Suprapubic skin (tissue), 3 donors: Measurements from ENCODE around the gene SOX12.

Experiments used
- POLR2AphosphoS5 ChIP-seq, 3 donors: sonication (generic); formaldehyde crosslinking; IDR thresholded peaks; one replicate each; pipeline ENCODE4 v1.6.1; 2017; ENCODE audit warnings: antibody characterized with exemption in 3 of 3
- TF ChIP-seq, protein P1 (sequence below), 2 donors: fragments of 200-600 bp in 1 of 2; fragments of 450-650 bp in 1 of 2; sonication (generic) in 1 of 2; IDR thresholded peaks; one replicate each; pipeline ENCODE4 v1.5.1; 2016 to 2019; ENCODE audit warnings: antibody characterized with exemption in 2 of 2, mild to moderate bottlenecking in 1 of 2, moderate library complexity in 1 of 2

DNA sequence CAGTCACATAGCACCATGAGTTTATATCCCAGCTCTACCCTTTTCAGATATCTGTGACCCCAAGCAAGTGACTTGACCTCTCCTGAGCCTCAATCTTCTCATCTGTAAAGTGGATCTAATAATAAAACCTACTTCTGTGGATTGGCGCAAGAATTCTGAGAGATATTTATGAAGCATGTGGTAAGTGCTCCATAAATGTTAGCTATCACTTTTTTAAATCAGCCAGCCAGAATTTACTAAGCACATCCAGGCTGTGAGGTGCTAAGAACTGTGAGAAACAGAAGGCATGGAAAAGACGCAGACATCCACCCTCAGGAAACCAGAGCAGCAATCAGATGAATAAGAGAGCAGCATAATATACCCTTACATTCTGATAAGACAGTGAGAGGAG, 35.7 kb upstream of the SOX12 start:
- TF ChIP-seq, protein P1, sequence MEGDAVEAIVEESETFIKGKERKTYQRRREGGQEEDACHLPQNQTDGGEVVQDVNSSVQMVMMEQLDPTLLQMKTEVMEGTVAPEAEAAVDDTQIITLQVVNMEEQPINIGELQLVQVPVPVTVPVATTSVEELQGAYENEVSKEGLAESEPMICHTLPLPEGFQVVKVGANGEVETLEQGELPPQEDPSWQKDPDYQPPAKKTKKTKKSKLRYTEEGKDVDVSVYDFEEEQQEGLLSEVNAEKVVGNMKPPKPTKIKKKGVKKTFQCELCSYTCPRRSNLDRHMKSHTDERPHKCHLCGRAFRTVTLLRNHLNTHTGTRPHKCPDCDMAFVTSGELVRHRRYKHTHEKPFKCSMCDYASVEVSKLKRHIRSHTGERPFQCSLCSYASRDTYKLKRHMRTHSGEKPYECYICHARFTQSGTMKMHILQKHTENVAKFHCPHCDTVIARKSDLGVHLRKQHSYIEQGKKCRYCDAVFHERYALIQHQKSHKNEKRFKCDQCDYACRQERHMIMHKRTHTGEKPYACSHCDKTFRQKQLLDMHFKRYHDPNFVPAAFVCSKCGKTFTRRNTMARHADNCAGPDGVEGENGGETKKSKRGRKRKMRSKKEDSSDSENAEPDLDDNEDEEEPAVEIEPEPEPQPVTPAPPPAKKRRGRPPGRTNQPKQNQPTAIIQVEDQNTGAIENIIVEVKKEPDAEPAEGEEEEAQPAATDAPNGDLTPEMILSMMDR (IDR thresholded peaks at IDR 0.05): no peak
- TF ChIP-seq POLR2AphosphoS5 (IDR thresholded peaks at IDR 0.05): no peak
